ENCODE measurements around the gene STK17A.

STK17A gene

GRCh38 chr7:43637114-43637806 is 54.4 kb downstream of the STK17A start:
- no peak for DNase-seq

DNA sequence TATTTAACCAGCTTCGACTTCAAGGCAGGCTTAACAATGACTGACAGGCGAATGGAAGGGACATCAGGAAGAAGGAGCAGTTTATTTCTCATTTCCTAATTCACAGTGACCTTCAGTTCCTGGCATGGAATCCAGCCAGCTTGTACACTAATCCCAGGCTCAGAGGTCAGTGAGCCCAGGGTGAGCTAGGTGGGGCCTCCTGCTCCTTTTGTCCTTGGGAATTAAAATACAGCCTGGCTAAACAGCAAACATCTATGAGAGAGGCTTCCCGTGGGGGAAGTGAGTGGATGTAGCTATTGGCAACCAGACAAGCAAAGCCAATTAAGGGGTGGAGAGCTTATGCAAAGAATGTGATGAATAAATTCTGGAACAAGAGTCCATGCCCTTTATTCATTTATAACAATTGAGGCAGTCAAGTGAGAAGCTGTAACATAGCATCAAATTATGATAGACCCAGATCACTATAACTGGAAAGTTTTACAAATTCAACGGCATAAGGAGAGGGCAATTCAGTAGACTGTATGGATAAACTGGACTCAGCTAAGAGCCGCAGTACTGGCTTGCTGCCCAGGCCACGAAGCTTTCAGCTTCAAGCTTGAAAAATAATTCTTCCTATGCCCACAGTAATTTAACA is 57.1 kb downstream of the STK17A start:
- DNase-seq = no peak

GRCh38 chr7:43640679-43641078 is 57.8 kb downstream of the STK17A start:
- DNase-seq = no peak

DNA sequence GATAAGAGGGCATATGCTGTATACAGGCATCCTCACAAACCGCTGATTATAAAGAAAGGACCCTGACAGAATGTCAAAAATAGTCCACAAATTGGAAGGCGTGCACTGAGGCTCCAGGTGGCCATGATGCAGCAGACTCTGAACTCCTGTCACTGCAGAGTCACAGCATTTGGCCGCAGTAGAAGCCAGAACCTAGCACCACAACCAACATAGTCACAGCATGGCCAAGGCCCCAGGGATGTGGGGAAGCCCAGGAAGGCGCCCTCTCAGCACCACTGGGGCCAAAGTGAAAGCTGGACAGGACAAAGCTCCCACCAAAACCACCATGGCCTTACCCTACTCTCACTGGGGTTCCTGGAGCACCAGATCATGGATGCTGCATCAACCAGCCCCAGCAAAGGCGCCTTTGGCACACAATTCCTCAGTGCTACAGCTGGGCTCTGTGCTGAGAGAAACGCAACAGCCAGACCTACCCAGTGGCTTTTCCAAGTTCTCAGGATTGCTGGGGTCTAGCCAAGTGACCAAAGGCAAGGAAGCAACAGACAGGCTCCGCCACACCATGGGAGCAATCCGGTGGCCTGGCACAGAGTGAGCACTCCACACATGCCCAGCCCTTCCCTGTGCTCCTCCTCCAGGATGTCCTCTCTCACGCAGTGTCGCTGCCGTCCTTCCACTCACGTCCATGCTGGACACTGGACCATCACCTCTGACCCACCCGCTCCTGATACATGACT is 60.2 kb downstream of the STK17A start:
- DNase-seq = no peak

GRCh38 chr7:43643846-43644245 is 60.9 kb downstream of the STK17A start:
- no peak for DNase-seq

- no peak for DNase-seq
Measured at GRCh38 chr7:43645699-43646226, 62.9 kb downstream of the STK17A start.

GRCh38 chr7:43646603-43647338 is 63.9 kb downstream of the STK17A start:
- DNase-seq = no peak

DNA sequence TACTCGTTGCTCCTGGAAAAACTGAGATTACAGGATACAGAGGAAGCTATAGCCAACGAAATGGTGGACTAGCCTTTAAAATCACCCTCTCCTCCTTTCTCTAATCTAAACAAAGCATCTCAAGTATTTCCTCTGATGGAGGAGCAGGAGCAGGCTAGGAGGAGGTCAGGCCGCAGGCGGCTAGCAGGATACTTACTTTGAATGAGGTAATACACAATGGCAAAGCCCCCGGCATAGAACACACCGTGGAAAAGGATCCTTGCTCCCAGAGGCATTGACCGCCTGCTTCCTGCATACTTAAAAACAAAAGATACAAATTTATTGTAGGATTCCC is 64.4 kb downstream of the STK17A start:
- DNase-seq = no peak

DNA sequence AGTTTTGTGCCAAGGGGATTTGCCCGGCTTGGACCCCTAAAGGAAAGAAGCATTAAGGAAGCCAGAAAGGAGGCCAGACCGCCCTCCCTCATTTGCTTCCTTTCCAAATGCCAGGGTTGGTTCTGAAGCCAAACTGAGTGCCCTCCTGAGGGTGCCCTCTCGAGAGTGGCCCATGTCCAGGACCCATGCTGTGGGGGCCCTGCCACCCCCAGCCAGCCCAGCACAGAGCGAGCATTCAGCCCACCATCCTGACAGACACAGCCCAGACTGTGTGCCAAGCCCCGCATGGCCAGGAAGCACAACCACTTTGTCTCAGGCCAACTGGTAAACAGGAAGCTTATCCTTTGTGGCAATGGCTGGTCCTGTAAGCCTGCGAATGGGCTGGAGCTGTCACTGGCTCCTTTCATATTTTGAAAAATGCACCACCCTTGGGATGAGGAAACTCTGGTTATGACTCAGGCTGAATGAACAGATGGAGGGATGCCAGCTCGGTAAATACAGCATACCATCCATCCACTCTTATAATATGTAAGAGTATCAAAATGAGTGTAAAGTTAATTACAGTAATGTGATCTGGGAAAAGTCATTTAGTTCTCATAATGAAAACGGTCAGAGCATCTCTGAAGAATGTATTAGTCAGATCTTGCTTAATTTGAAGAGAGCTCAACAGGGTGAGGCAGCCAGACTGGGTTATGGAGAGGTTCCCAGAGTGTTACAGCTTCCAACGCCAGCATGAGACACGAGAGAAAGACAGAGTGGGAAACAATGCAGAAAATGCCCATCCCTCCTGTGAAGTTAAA is 65.0 kb downstream of the STK17A start:
- DNase-seq = peak in 1 of 2 experiments; percentile 34

GRCh38 chr7:43648473-43649406 is 65.8 kb downstream of the STK17A start:
- DNase-seq = peak; percentile 66 to 75

DNA sequence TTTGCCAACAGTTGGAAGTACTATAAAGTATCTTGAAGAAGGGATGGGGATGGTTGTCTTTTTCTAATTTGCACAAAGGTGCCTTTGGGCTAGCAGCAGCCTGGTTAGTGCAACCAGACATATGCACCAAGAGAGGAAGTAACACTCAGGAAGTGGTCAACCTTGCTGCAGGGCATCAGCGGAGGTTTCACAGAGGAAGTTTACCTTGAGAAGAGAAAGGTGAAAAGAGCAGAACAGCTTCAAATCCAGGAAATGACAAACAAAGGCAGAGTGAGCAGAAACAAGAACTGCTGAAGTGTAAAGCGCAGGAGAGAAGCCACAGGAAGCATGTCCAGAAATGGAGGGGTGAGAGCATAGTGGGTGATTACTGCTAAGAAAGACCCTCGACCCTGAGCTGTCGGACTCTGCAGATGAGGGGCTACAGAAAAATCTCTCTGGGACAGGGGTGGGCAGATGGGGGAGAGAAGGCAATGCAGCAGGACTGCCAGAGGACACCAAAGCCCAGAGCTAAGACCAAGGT is 66.9 kb downstream of the STK17A start:
- peak; percentile 84 to 86 for DNase-seq

DNA sequence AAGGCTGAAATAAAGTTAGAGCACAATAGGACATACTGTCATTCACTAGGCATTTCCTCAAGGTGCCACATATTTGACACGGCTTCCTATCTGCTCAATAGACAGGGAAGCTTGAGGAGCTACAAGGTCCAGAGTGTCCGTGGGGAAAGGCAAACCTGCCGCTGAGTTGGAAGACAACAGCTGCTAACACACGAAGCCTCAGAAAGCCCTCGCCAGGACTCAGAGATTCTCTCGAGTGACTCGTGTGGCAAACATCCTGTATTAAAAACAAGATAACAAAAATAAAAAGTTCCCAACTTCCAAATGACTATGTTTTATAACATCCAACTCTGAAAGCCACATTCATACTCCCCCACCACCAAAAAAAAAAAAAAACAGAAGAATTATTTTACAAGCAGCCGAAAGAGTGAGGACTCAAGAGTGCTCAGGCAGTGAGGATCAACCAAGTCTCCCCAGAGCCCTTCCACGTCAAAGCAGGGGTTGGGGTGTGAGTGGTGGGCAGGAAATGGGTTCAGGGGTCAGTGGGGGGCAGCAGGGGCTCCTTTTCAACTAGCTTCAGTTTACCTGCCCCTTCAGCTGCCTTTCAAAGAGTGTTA is 67.6 kb downstream of the STK17A start:
- no peak for DNase-seq

DNA sequence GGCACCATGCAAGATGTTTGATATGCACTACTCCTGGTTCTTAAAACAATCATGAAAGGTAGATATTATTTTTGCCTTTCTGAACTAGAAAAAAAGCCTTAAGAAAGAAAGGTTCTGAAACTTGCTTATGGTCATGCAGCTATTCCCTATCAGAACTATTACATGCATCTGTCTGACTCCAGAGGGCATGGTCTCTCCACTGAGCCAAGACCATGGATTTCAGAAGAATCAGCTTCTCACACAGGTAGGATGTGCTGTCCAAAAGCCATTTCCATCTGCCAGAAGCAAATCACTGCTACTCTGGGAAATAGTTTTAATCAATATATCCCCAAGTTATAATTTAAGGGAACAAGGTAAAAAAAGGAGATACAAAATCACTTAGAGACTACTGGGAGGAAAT is 69.5 kb downstream of the STK17A start:
- no peak for DNase-seq

DNA sequence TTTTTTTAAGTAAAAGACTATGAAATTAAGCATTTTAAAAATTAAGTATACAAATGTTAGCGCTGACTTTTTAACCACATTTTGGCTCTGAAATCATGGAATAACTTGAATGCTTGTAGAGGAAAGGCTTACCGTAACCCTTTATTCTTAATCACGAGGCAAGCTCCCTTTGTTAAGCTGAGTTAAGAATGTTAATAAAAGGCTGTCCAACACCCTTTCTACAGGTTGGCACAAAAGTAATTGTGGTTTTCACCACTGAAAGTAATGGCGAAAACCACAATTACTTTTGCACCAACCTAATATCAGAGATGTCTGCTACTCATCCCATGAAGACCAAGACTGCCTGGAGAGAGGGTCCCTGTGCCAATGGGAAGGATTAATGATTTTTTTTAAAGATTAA is 70.6 kb downstream of the STK17A start:
- no peak for DNase-seq

GRCh38 chr7:43653891-43654504 is 71.1 kb downstream of the STK17A start:
- no peak for DNase-seq

GRCh38 chr7:43655584-43655983 is 72.7 kb downstream of the STK17A start:
- DNase-seq = no peak

GRCh38 chr7:43656997-43657396 is 74.1 kb downstream of the STK17A start:
- DNase-seq = no peak

GRCh38 chr7:43658718-43659548 is 76.0 kb downstream of the STK17A start:
- no peak for DNase-seq

- DNase-seq = no peak
Measured at GRCh38 chr7:43659549-43659896, 76.6 kb downstream of the STK17A start.
